NT2/D1 (cell line): Measurements from ENCODE around the gene CTBP2.

Source experiments
- YY1 ChIP-seq: IDR thresholded peaks from 2 replicates; pipeline ENCODE4 v1.6.1; 2011; ENCODE audit not compliant: insufficient read length, insufficient read depth
- ZNF274 ChIP-seq: IDR thresholded peaks from 2 replicates; pipeline ENCODE4 v1.6.1; 2011; ENCODE audit warnings: mild to moderate bottlenecking, low read depth, low read length

- TF ChIP-seq ZNF274, result no peak
- no peak for TF ChIP-seq YY1
These were observed 73.0 kb downstream of the CTBP2 start for GRCh38 chr10:125087191-125087896.
